ENCODE data around the gene TXNL4B. TPM values are rescaled to one million over a fixed set of nuclear protein-coding genes. Genes with fewer than 3 reads are reported as not detected.

Gene TXNL4B
- total and polyA plus RNA-seq, 4 donors, result 5.4 to 17.7 (median 12.7) TPM

DNA sequence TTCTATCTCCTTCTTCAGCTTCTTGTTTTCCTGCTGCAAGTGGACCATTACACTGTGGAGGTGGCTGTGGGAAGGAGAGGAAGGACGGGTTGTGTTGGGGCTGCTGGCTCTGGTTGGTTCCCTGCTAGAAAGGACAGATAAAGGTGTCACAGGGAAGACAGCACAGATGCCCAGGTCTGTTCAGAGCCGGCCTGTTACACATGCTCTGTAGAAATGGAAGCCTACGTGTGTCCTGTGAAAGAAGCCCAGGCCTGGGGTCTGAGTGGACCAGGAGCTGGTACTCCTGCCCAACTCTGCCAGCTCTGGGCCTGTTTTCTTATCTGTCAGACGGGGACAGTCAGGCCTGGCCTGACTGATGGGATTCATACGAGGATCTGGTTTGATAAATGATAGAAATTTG lies 26.6 kb upstream of the TXNL4B start:
- Histone ChIP-seq H3K27ac (ENCODE audit: low read depth in 1 of 2, low read length in 1 of 2) (no peak overlapping the region), H3K4me3 (no peak overlapping the region), H3K36me3 (ENCODE audit: control insufficient read depth in 4 of 4, insufficient read depth in 4 of 4, low read length in 4 of 4) (no peaks in the 10 kb centered on the region), H3K4me1 (ENCODE audit: control insufficient read depth in 5 of 5, insufficient read depth in 5 of 5, low read length in 5 of 5) (peaks cover 0 to 2% (median 0%) of the 10 kb centered on the region in 5 donors), H3K9me3 (ENCODE audit: control insufficient read depth in 4 of 4, insufficient read depth in 3 of 4, low read length in 3 of 4) (no peaks in the 10 kb centered on the region), H3K27me3 (ENCODE audit: control insufficient read depth in 3 of 3, insufficient read depth in 3 of 3, low read length in 2 of 3) (no peaks in the 10 kb centered on the region), H3K9ac (ENCODE audit: insufficient read depth in 1 of 2, low read length in 2 of 2) (no peak overlapping the region)
- DNase-seq (no peak), ATAC-seq (ENCODE audit: insufficient read depth, low FRiP score) (no peak)
- TF ChIP-seq, protein P1, sequence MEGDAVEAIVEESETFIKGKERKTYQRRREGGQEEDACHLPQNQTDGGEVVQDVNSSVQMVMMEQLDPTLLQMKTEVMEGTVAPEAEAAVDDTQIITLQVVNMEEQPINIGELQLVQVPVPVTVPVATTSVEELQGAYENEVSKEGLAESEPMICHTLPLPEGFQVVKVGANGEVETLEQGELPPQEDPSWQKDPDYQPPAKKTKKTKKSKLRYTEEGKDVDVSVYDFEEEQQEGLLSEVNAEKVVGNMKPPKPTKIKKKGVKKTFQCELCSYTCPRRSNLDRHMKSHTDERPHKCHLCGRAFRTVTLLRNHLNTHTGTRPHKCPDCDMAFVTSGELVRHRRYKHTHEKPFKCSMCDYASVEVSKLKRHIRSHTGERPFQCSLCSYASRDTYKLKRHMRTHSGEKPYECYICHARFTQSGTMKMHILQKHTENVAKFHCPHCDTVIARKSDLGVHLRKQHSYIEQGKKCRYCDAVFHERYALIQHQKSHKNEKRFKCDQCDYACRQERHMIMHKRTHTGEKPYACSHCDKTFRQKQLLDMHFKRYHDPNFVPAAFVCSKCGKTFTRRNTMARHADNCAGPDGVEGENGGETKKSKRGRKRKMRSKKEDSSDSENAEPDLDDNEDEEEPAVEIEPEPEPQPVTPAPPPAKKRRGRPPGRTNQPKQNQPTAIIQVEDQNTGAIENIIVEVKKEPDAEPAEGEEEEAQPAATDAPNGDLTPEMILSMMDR (IDR thresholded peaks at IDR 0.05; ENCODE audit: control extremely low read depth, extremely low read depth), result no peak
- WGBS, 2 donors, result 92 to 96% methylated on average over 5 of the region's 5 CpGs

DNA sequence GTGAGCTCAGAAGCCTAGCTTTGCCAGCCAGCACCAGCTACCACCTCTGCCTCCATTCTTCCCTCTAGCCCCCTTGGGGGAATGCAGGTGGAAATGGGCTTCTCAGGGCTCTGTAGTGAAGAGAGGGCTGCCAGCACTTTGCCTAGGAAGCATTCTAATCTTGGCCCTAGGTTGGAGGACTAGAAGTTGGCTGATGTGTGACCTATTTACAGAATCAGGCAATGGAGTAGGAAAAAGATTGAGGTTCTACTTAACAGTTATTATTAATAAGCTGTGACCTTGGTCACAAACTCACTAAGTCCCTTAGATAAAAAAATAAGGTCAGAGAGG lies 20.2 kb upstream of the TXNL4B start:
- peaks cover 22 to 41% (median 26%) of the 10 kb centered on the region in 4 donors for H3K36me3 ChIP-seq (ENCODE audit: control insufficient read depth in 4 of 4, insufficient read depth in 4 of 4, low read length in 4 of 4)
- no peak for ATAC-seq (ENCODE audit: insufficient read depth, low FRiP score)
- no peak overlapping the region for H3K27ac ChIP-seq (ENCODE audit: low read depth in 1 of 2, low read length in 1 of 2)
- no peak overlapping the region for H3K4me3 ChIP-seq
- TF ChIP-seq, protein P1 (IDR thresholded peaks at IDR 0.05; ENCODE audit: control extremely low read depth, extremely low read depth), result no peak
- H3K9me3 ChIP-seq (ENCODE audit: control insufficient read depth in 4 of 4, insufficient read depth in 3 of 4, low read length in 3 of 4), result no peaks in the 10 kb centered on the region
- H3K9ac ChIP-seq (ENCODE audit: insufficient read depth in 1 of 2, low read length in 2 of 2), result no peak overlapping the region
- DNase-seq, result no peak
- no peaks in the 10 kb centered on the region for H3K4me1 ChIP-seq (ENCODE audit: control insufficient read depth in 5 of 5, insufficient read depth in 5 of 5, low read length in 5 of 5)
- no peaks in the 10 kb centered on the region for H3K27me3 ChIP-seq (ENCODE audit: control insufficient read depth in 3 of 3, insufficient read depth in 3 of 3, low read length in 2 of 3)

DNA sequence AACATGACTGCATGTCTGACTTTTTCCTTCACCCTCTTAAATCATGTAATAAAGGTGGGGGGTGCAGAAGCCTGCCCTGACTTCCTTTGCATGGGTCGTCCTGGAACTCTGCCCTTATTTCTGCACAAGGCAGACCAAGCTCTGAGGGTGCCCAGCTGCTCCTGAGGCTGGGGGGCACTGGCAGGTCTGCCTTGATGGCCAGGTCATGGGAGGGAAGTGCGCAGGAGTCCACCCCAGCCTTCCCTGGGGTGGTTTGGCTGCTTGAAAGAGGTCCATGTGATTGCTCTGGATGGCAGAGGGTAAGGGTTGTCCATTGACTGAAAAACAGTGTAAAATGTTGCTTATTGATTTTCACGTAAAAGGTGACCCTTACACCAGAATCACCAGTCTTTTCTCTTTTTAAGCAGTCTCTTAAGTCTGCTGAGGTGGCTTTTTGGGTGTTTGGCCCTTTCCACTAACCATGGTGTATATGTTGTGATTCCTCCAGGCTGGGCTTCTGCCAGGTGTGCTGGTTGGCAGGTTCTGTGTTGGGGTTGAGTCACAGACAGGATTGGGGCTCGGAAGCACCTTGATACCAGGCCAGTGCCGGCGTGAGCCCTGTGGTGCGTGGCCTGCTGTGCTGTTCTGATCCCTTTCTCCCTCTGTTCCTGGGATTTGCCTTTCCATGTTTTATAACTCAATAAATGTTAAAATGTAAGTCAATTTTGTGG lies 19.6 kb upstream of the TXNL4B start:
- ATAC-seq (ENCODE audit: insufficient read depth, low FRiP score) (no peak), DNase-seq (no peak)
- WGBS, 2 donors, result 93 to 99% methylated on average over 7 of the region's 7 CpGs
- TF ChIP-seq, protein P1 (IDR thresholded peaks at IDR 0.05; ENCODE audit: control extremely low read depth, extremely low read depth), result no peak
- no peaks in the 10 kb centered on the region for H3K4me1 ChIP-seq (ENCODE audit: control insufficient read depth in 5 of 5, insufficient read depth in 5 of 5, low read length in 5 of 5)
- H3K27me3 ChIP-seq (ENCODE audit: control insufficient read depth in 3 of 3, insufficient read depth in 3 of 3, low read length in 2 of 3), result no peaks in the 10 kb centered on the region
- peaks cover 24 to 46% (median 29%) of the 10 kb centered on the region in 4 donors for H3K36me3 ChIP-seq (ENCODE audit: control insufficient read depth in 4 of 4, insufficient read depth in 4 of 4, low read length in 4 of 4)
- H3K9me3 ChIP-seq (ENCODE audit: control insufficient read depth in 4 of 4, insufficient read depth in 3 of 4, low read length in 3 of 4), result no peaks in the 10 kb centered on the region
- no peak overlapping the region for H3K27ac ChIP-seq (ENCODE audit: low read depth in 1 of 2, low read length in 1 of 2)
- H3K9ac ChIP-seq (ENCODE audit: insufficient read depth in 1 of 2, low read length in 2 of 2), result no peak overlapping the region
- no peak overlapping the region for H3K4me3 ChIP-seq

DNA sequence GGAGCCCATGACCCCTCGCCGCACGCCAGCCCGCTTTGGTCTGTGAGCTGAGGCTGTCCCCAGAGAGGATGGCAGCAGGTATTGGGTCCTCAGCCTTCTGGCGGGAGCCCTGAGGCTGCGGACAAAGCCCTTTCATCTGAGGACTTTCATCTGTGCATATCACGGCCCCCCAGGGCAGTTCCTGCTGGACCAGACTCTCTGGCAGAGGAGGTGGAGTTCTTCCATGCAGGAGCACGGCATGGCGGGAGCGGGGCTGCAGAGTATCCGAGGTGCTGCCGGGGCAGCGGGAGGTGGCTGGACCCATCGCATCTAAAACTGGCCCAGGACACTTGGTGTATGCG lies 19.0 kb upstream of the TXNL4B start:
- Histone ChIP-seq H3K9ac (ENCODE audit: insufficient read depth in 1 of 2, low read length in 2 of 2) (no peak overlapping the region), H3K27me3 (ENCODE audit: control insufficient read depth in 3 of 3, insufficient read depth in 3 of 3, low read length in 2 of 3) (no peaks in the 10 kb centered on the region), H3K27ac (ENCODE audit: low read depth in 1 of 2, low read length in 1 of 2) (no peak overlapping the region), H3K4me1 (ENCODE audit: control insufficient read depth in 5 of 5, insufficient read depth in 5 of 5, low read length in 5 of 5) (no peaks in the 10 kb centered on the region), H3K4me3 (no peak overlapping the region), H3K9me3 (ENCODE audit: control insufficient read depth in 4 of 4, insufficient read depth in 3 of 4, low read length in 3 of 4) (no peaks in the 10 kb centered on the region), H3K36me3 (ENCODE audit: control insufficient read depth in 4 of 4, insufficient read depth in 4 of 4, low read length in 4 of 4) (peaks cover 25 to 50% (median 33%) of the 10 kb centered on the region in 4 donors)
- ATAC-seq (ENCODE audit: insufficient read depth, low FRiP score), result no peak
- TF ChIP-seq, protein P1 (IDR thresholded peaks at IDR 0.05; ENCODE audit: control extremely low read depth, extremely low read depth), result no peak
- WGBS, 2 donors, result 97% methylated on average over 15 of the region's 15 CpGs
- no peak for DNase-seq

Data from lung (tissue), 12 donors.